ENCODE data around the gene PPP2R5E. TPM values are rescaled to one million over a fixed set of nuclear protein-coding genes. Genes with fewer than 3 reads are reported as not detected.
A peak's percentile ranks its signal among the peaks of the same experiment; 100 is the strongest.

Gene PPP2R5E
- total RNA-seq, 2 donors from 2014 or later, result 13.9 to 25.5 TPM

- ATAC-seq (ENCODE audit: insufficient number of reproducible peaks, low FRiP score, low read depth), result no peak
- H3K27ac ChIP-seq, result no peak overlapping the region
- no peak for TF ChIP-seq CTCF (IDR thresholded peaks at IDR 0.05)
- no peak for DNase-seq (ENCODE audit: low spot score)
- no peaks in the 10 kb centered on the region for H3K36me3 ChIP-seq
- no peak overlapping the region for H3K4me3 ChIP-seq
- H3K4me1 ChIP-seq (ENCODE audit: control insufficient read depth in 1 of 2, low read depth in 2 of 2), result peaks cover 0 to 4% of the 10 kb centered on the region in 2 donors
- H3K27me3 ChIP-seq (replicated peaks; ENCODE audit: insufficient read depth), result no peaks in the 10 kb centered on the region
- no peaks in the 10 kb centered on the region for H3K9me3 ChIP-seq
Observed at GRCh38 chr14:63421226-63421625, 122.0 kb downstream of the PPP2R5E start.

- H3K27me3 ChIP-seq (replicated peaks; ENCODE audit: insufficient read depth), result no peaks in the 10 kb centered on the region
- H3K4me3 ChIP-seq, result no peak overlapping the region
- H3K9me3 ChIP-seq, result no peaks in the 10 kb centered on the region
- TF ChIP-seq CTCF (IDR thresholded peaks at IDR 0.05), result no peak
- no peaks in the 10 kb centered on the region for H3K4me1 ChIP-seq (ENCODE audit: control insufficient read depth in 1 of 2, low read depth in 2 of 2)
- no peak overlapping the region for H3K27ac ChIP-seq
- ATAC-seq (ENCODE audit: insufficient number of reproducible peaks, low FRiP score, low read depth) (no peak), DNase-seq (ENCODE audit: low spot score) (no peak)
- no peaks in the 10 kb centered on the region for H3K36me3 ChIP-seq
Observed at GRCh38 chr14:63418020-63418419, 125.2 kb downstream of the PPP2R5E start.

GRCh38 chr14:63413009-63413408, 130.2 kb downstream of the PPP2R5E start:
- no peaks in the 10 kb centered on the region for H3K36me3 ChIP-seq
- H3K27ac ChIP-seq, result no peak overlapping the region
- no peaks in the 10 kb centered on the region for H3K27me3 ChIP-seq (replicated peaks; ENCODE audit: insufficient read depth)
- no peak for DNase-seq (ENCODE audit: low spot score)
- no peak for TF ChIP-seq CTCF (IDR thresholded peaks at IDR 0.05)
- no peak for ATAC-seq (ENCODE audit: insufficient number of reproducible peaks, low FRiP score, low read depth)
- no peaks in the 10 kb centered on the region for H3K4me1 ChIP-seq (ENCODE audit: control insufficient read depth in 1 of 2, low read depth in 2 of 2)
- no peak overlapping the region for H3K4me3 ChIP-seq
- H3K9me3 ChIP-seq, result no peaks in the 10 kb centered on the region

GRCh38 chr14:63406333-63406732, 136.8 kb downstream of the PPP2R5E start:
- peak; percentile 67 for ATAC-seq (ENCODE audit: insufficient number of reproducible peaks, low FRiP score, low read depth)
- Histone ChIP-seq H3K4me3 (peak overlapping the region; percentile 8), H3K27me3 (replicated peaks; ENCODE audit: insufficient read depth) (no peaks in the 10 kb centered on the region), H3K9me3 (no peaks in the 10 kb centered on the region), H3K36me3 (no peaks in the 10 kb centered on the region), H3K4me1 (ENCODE audit: control insufficient read depth in 1 of 2, low read depth in 2 of 2) (peaks cover 4 to 10% of the 10 kb centered on the region in 2 donors), H3K27ac (peak overlapping the region in 1 of 2 donors; percentile 29)
- DNase-seq (ENCODE audit: low spot score), result no peak
- TF ChIP-seq CTCF (IDR thresholded peaks at IDR 0.05), result no peak

- no peaks in the 10 kb centered on the region for H3K36me3 ChIP-seq
- no peaks in the 10 kb centered on the region for H3K9me3 ChIP-seq
- DNase-seq (ENCODE audit: low spot score) (no peak), ATAC-seq (ENCODE audit: insufficient number of reproducible peaks, low FRiP score, low read depth) (no peak)
- no peaks in the 10 kb centered on the region for H3K27me3 ChIP-seq (replicated peaks; ENCODE audit: insufficient read depth)
- TF ChIP-seq CTCF (IDR thresholded peaks at IDR 0.05), result no peak
- H3K27ac ChIP-seq, result peak overlapping the region in 1 of 2 donors; percentile 29
- H3K4me1 ChIP-seq (ENCODE audit: control insufficient read depth in 1 of 2, low read depth in 2 of 2), result peaks cover 4 to 12% of the 10 kb centered on the region in 2 donors
- peak overlapping the region; percentile 8 for H3K4me3 ChIP-seq
Observed at GRCh38 chr14:63405715-63406114, 137.5 kb downstream of the PPP2R5E start.

Measured in thoracic aorta (tissue), 2 donors.